Measurements from ENCODE around the gene TRA2A. TPM values are rescaled to one million over a fixed set of nuclear protein-coding genes. Genes with fewer than 3 reads are reported as not detected.

TRA2A gene
- total and polyA plus RNA-seq, 2 donors (not counting 3 experiments of a cell fraction or from before 2014, with no cell fraction given) = 55.1 to 112 TPM

- no TSS peak for BruUV-seq (replicated peaks)
- dilution Hi-C loops (cut with MboI; ENCODE audit: extremely low pct_ligation_motif_present, low sequenced_read_pairs) (no loop called here), intact Hi-C loops (cut with micrococcal nuclease) (no loop called here)
- Histone ChIP-seq H3K9ac (replicated peaks; ENCODE audit: extremely low read depth, insufficient read depth, low read length) (no peak overlapping the region), H3K4me2 (ENCODE audit: insufficient read depth, low read length) (no peak overlapping the region), H3K79me2 (ENCODE audit: control insufficient read depth, insufficient read depth, low read length) (peaks cover 97% of the 10 kb centered on the region), H3K27ac (ENCODE audit: insufficient read depth, low read depth, low read length) (no peak overlapping the region), H2AFZ (ENCODE audit: low read depth, low read length) (no peak overlapping the region), H4K20me1 (replicated peaks; ENCODE audit: control insufficient read depth, extremely low read depth, insufficient read depth, low read length) (peaks cover 16% of the 10 kb centered on the region), H3K27me3 (ENCODE audit: control insufficient read depth in 2 of 2, insufficient read depth in 2 of 2, low read length in 2 of 2) (no peaks in the 10 kb centered on the region), H3K4me3 (replicated peaks in 1 of 3; ENCODE audit: insufficient read depth in 1 of 3, low read depth in 1 of 3, low read length in 3 of 3) (no peak overlapping the region), H3K4me1 (ENCODE audit: control insufficient read depth, extremely low read depth, insufficient read depth, low read length) (no peaks in the 10 kb centered on the region), H3K9me1 (replicated peaks; ENCODE audit: control insufficient read depth, extremely low read depth, insufficient read depth, low read length) (no peaks in the 10 kb centered on the region), H3K9me3 (replicated peaks; ENCODE audit: control insufficient read depth, insufficient read depth, low read length) (no peaks in the 10 kb centered on the region), H3K36me3 (ENCODE audit: control insufficient read depth in 2 of 2, extremely low read depth in 1 of 2, insufficient read depth in 2 of 2, low read length in 2 of 2) (no peaks in the 10 kb centered on the region)
- POLR2A ChIA-PET = no interaction called here
- FAIRE-seq = no peak
- DNase-seq (ENCODE audit: low read depth, low spot score) = no peak
- CTCF ChIA-PET = interaction anchor here (1.0 to 1.6 kb wide), 4 partner anchors 11 to 109 kb away, joined by 3 to 8 read pairs (median 4); no protein-coding TSS in a partner anchor
- TF ChIP-seq MAX (IDR thresholded peaks at IDR 0.05; ENCODE audit: insufficient read depth, insufficient read length) = no peak
- no peak for TF ChIP-seq CTCF (IDR thresholded peaks at IDR 0.05; ENCODE audit: extremely low read depth in 1 of 2, insufficient read depth in 1 of 2, low read depth in 1 of 2, low read length in 2 of 2)
- no peak for TF ChIP-seq MYC (IDR thresholded peaks at IDR 0.05; ENCODE audit: low read depth, low read length)
- TF ChIP-seq FOS (IDR thresholded peaks at IDR 0.05; ENCODE audit: borderline replicate concordance, insufficient read depth, low read length) = no peak
- no peak for TF ChIP-seq GATA2 (IDR thresholded peaks at IDR 0.05; ENCODE audit: insufficient read depth, insufficient read length, low read depth, low read length)
- TF ChIP-seq EZH2 (IDR thresholded peaks at IDR 0.05; ENCODE audit: borderline replicate concordance, low read depth, low read length, severe bottlenecking) = no peak
- TF ChIP-seq POLR2AphosphoS5 (IDR thresholded peaks at IDR 0.05; ENCODE audit: insufficient read depth, low read depth, low read length) = no peak
- no peak for TF ChIP-seq JUN (IDR thresholded peaks at IDR 0.05; ENCODE audit: borderline replicate concordance, insufficient read depth, insufficient read length, low read depth)
- no peak for TF ChIP-seq POLR2A (IDR thresholded peaks at IDR 0.05; ENCODE audit: low read depth, low read length)
These were observed 75.7 kb downstream of the TRA2A start for GRCh38 chr7:23456093-23456492.
